Measurements from ENCODE around the gene LSAMP.

The LSAMP gene

DNA sequence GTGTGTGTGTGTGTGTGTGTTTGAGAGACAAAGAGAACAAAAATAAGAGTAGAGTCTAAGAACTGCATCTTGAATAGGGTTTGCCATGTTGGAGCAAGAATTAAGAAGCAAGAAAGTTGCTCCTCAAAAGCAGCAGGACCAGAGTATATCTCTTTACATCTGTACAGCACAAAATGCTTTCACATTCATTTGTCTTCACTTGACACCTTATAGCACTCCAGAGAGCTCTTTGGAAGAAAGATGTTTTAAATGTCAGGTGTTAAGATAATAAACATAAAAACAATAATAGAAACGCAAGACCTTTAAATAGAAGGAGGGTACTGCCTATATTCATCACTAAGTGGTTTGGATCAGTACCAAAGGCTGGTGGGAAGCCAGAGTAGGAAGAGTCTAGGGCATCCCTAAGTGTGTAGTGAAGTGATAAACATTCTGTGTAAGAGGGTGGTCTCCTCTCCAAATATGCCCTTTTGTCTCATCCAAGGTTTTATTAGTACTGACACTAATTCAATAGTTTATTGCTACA is 19.1 kb upstream of the LSAMP start:
- no peak for TF ChIP-seq SPI1 (IDR thresholded peaks at IDR 0.05; ENCODE audit: low read depth, low read length)
- FAIRE-seq (no peak), DNase-seq (ENCODE audit: insufficient read length, low spot score) (no peak)

GRCh38 chr3:116453666-116454346 is 8.5 kb upstream of the LSAMP start:
- no peak for TF ChIP-seq POLR2A (IDR thresholded peaks at IDR 0.05; ENCODE audit: low read depth, low read length)
- TF ChIP-seq SPI1 (IDR thresholded peaks at IDR 0.05; ENCODE audit: low read depth, low read length), result no peak
- no peak for TF ChIP-seq TAF1 (IDR thresholded peaks at IDR 0.05; ENCODE audit: low read depth, low read length)
- TF ChIP-seq POLR2AphosphoS5 (IDR thresholded peaks at IDR 0.05; ENCODE audit: low read depth, low read length), result no peak
- TF ChIP-seq PAX5 (IDR thresholded peaks at IDR 0.05; ENCODE audit: insufficient read depth, low read length, severe bottlenecking), result no peak
- FAIRE-seq (no peak), DNase-seq (ENCODE audit: insufficient read length, low spot score) (no peak)

- no peak for TF ChIP-seq POLR2A (IDR thresholded peaks at IDR 0.05; ENCODE audit: low read depth, low read length)
- no peak for TF ChIP-seq PAX5 (IDR thresholded peaks at IDR 0.05; ENCODE audit: insufficient read depth, low read length, severe bottlenecking)
- TF ChIP-seq POLR2AphosphoS5 (IDR thresholded peaks at IDR 0.05; ENCODE audit: low read depth, low read length), result no peak
- FAIRE-seq (no peak), DNase-seq (ENCODE audit: insufficient read length, low spot score) (no peak)
Measured at GRCh38 chr3:116449546-116450350, 4.5 kb upstream of the LSAMP start.

DNA sequence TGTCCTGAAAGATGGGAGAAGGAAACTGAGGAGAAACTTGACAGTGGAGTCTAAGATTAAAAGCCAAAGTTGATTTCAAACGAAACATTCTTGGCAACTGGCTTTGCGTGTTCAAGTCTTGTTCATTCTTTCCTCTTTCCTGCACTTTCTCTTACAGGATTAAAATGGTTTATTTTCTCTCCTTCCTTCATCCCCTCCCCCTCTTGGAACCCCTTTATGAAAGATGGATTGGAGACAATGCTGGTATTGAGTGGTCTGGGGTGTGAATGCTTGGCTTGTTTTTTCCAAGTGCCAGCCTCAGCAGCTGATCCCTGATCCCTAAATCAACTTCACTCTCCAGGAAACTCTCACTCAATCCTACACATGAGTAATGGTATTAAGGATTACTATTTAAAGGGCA is 703 bp upstream of the LSAMP start:
- FAIRE-seq (no peak), DNase-seq (ENCODE audit: insufficient read length, low spot score) (no peak)
- TF ChIP-seq SPI1 (IDR thresholded peaks at IDR 0.05; ENCODE audit: low read depth, low read length) (no peak), TAF1 (IDR thresholded peaks at IDR 0.05; ENCODE audit: low read depth, low read length) (no peak), PAX5 (IDR thresholded peaks at IDR 0.05; ENCODE audit: insufficient read depth, low read length, severe bottlenecking) (no peak), POU2F2 (IDR thresholded peaks at IDR 0.05; ENCODE audit: low read depth, low read length) (no peak), POLR2AphosphoS5 (IDR thresholded peaks at IDR 0.05; ENCODE audit: low read depth, low read length) (no peak), POLR2A (IDR thresholded peaks at IDR 0.05; ENCODE audit: low read depth, low read length) (no peak)

- FAIRE-seq, result no peak
Measured at GRCh38 chr3:116444819-116445310, 422 bp downstream of the LSAMP start.

GRCh38 chr3:116444115-116444747 is 1.1 kb downstream of the LSAMP start:
- FAIRE-seq (no peak), DNase-seq (ENCODE audit: insufficient read length, low spot score) (no peak)
- no peak for TF ChIP-seq POLR2AphosphoS5 (IDR thresholded peaks at IDR 0.05; ENCODE audit: low read depth, low read length)
- TF ChIP-seq TAF1 (IDR thresholded peaks at IDR 0.05; ENCODE audit: low read depth, low read length), result no peak

More at GRCh38 chr3:116444819-116445310, 422 bp downstream of the LSAMP start:
- no peak for DNase-seq (ENCODE audit: insufficient read length, low spot score)
- TF ChIP-seq PAX5 (IDR thresholded peaks at IDR 0.05; ENCODE audit: insufficient read depth, low read length, severe bottlenecking) (no peak), POU2F2 (IDR thresholded peaks at IDR 0.05; ENCODE audit: low read depth, low read length) (no peak), SPI1 (IDR thresholded peaks at IDR 0.05; ENCODE audit: low read depth, low read length) (no peak), POLR2AphosphoS5 (IDR thresholded peaks at IDR 0.05; ENCODE audit: low read depth, low read length) (no peak), POLR2A (IDR thresholded peaks at IDR 0.05; ENCODE audit: low read depth, low read length) (no peak), TAF1 (IDR thresholded peaks at IDR 0.05; ENCODE audit: low read depth, low read length) (no peak)

- DNase-seq (ENCODE audit: insufficient read length, low spot score) (no peak), FAIRE-seq (no peak)
- TF ChIP-seq PAX5 (IDR thresholded peaks at IDR 0.05; ENCODE audit: insufficient read depth, low read length, severe bottlenecking) (no peak), POLR2AphosphoS5 (IDR thresholded peaks at IDR 0.05; ENCODE audit: low read depth, low read length) (no peak), POLR2A (IDR thresholded peaks at IDR 0.05; ENCODE audit: low read depth, low read length) (no peak), POU2F2 (IDR thresholded peaks at IDR 0.05; ENCODE audit: low read depth, low read length) (no peak), SPI1 (IDR thresholded peaks at IDR 0.05; ENCODE audit: low read depth, low read length) (no peak), TAF1 (IDR thresholded peaks at IDR 0.05; ENCODE audit: low read depth, low read length) (no peak)
Measured at GRCh38 chr3:116443191-116443661, 2.1 kb downstream of the LSAMP start.

DNA sequence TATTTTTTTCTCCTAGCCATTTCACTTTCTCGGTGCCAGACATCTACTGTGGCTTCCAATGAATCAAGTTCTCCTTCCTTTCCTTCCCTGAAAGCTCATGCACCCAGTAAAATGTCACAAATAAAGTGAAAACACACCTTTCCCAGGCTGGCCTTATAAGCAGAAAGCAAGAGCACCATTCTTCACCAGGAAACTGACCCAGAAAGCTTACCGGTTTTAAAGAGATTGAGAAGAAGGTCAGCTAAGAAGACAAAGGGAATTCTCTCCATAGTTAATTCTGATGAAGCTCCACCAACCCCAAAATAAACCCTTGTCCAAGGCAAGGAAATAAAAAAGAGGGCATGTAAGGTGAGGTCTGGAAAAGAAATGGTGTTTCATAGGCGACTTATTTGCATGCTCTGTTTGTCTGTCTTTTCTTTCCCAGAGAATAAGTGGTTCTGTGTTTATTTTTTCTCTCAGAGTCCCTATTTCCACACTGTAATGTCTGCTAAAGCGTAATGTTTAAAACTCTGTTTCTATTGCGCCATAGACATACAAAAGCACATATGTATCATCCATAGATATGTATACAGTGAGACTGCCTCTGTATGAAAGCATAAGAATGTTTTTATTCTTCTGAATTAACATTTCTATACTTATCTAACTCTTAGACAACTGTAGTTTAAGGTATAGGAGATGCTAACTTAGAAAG is 2.8 kb downstream of the LSAMP start:
- DNase-seq (ENCODE audit: insufficient read length, low spot score) (no peak), FAIRE-seq (no peak)
- TF ChIP-seq SPI1 (IDR thresholded peaks at IDR 0.05; ENCODE audit: low read depth, low read length), result no peak
- TF ChIP-seq POLR2A (IDR thresholded peaks at IDR 0.05; ENCODE audit: low read depth, low read length), result no peak
- TF ChIP-seq TAF1 (IDR thresholded peaks at IDR 0.05; ENCODE audit: low read depth, low read length), result no peak
- no peak for TF ChIP-seq PAX5 (IDR thresholded peaks at IDR 0.05; ENCODE audit: insufficient read depth, low read length, severe bottlenecking)
- no peak for TF ChIP-seq POLR2AphosphoS5 (IDR thresholded peaks at IDR 0.05; ENCODE audit: low read depth, low read length)
- TF ChIP-seq POU2F2 (IDR thresholded peaks at IDR 0.05; ENCODE audit: low read depth, low read length), result no peak

GRCh38 chr3:116441652-116442051 is 3.6 kb downstream of the LSAMP start:
- no peak for TF ChIP-seq POLR2AphosphoS5 (IDR thresholded peaks at IDR 0.05; ENCODE audit: low read depth, low read length)
- TF ChIP-seq POLR2A (IDR thresholded peaks at IDR 0.05; ENCODE audit: low read depth, low read length), result no peak
- TF ChIP-seq SPI1 (IDR thresholded peaks at IDR 0.05; ENCODE audit: low read depth, low read length), result no peak
- TF ChIP-seq PAX5 (IDR thresholded peaks at IDR 0.05; ENCODE audit: insufficient read depth, low read length, severe bottlenecking), result no peak
- no peak for TF ChIP-seq POU2F2 (IDR thresholded peaks at IDR 0.05; ENCODE audit: low read depth, low read length)
- no peak for TF ChIP-seq TAF1 (IDR thresholded peaks at IDR 0.05; ENCODE audit: low read depth, low read length)
- DNase-seq (ENCODE audit: insufficient read length, low spot score), result no peak

More at GRCh38 chr3:116441652-116442051, 3.6 kb downstream of the LSAMP start:
- no peak for FAIRE-seq

Data from GM12891 (cell line).